Measurements from ENCODE around the gene SCUBE1.
"Not testable (repeated sequence)": the region's sequence is repeated elsewhere in the genome, so short reads cannot be mapped to it uniquely, and the experiment has no call there.

The SCUBE1 gene

DNA sequence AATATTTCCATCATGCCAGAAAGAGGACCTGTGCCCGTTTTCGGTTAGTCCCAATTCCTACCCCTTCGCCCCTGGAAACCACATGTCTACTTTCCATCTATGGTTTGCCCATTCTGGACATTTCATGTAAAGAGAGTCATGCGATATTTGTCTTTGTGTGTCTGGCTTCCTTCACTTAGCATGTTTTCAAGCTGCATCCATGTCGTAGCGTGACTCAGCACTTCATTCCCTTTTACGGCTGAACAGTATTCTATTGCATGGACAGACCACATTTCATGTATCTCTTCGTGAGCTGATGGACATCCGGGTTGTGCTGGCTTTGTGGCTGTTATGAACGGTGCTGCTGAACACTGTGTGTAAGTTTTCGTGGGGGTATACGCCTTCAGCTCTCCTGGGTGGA lies 43.4 kb downstream of the SCUBE1 start:
- no peak for DNase-seq

GRCh38 chr22:43298062-43298801 lies 44.9 kb downstream of the SCUBE1 start:
- DNase-seq = no peak

DNA sequence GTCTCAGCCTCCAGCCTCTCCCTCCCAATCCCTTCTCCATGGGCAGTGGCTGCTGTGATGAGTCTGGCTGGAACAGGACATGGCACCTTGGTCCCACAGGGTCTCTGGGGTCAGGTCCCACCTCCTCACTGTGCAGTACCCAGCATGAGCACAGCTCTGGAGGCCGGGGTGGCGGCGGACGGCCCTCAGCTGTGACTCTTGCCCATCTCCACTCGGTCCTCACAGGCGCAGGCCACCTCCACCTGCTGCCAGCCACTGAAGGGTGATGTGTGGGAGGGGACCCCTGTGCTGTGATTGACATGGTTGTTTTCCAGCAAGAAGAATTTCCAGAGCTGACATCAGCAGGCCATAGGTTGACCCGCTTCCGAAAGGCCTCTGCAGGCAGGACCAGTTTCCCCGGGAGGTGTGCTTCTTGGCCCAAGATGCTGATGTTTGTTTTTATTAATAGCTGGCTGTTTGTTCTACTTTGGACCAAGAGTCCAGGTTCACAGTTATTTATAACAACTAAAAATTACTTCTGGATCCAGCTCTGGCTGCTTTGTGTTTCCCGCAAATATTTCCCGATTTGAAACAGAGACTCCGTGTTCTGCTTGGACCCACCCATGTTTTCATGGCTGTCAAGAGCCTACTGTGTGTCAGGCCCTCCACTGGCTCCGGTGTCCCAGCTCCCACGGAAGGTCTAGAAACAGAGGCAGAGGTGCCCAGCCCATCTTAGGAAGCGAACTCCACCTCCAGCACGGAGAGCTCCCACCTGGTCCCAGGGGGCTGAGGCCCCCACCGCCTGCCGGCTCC lies 45.7 kb downstream of the SCUBE1 start:
- no peak for DNase-seq

- no peak for DNase-seq
These were observed 46.8 kb downstream of the SCUBE1 start for GRCh38 chr22:43296276-43296902.

- DNase-seq = no peak
These were observed 47.5 kb downstream of the SCUBE1 start for GRCh38 chr22:43295660-43296059.

GRCh38 chr22:43295173-43295572 lies 48.0 kb downstream of the SCUBE1 start:
- no peak for DNase-seq

DNA sequence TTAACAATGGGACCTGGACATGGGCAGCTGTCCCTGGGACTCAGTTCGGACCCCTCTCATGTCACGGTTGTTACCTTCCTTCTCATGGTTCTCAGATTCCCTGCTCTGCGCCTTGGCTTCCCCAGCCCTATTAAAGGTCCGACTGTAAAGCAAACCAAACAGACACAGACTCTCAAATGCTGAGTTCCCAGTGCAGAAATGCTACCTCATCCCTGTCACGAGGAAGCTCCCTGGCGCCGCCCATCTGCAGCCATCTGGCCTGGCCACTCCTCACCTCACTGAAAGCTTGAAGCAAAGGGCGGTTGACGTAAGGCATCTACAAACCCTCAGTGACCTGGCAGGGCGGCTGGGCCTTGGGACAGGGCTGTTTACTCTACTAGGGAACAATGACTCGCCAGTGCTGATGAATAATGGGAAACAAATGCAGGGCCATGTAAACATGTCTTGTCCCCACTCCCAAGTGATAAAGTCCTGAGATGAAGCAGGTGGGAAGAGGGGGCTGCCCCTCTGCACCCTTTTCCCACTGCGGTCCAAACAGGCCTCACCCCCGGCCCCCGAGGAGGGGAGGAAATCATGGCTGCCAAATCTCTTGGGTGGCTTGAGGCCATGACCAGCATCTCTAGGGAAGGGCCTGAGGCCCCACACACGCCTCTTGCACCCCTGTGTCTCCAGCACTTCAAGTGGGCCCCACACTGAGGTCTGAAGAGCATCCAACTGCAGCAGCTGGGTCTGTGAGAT lies 49.3 kb downstream of the SCUBE1 start:
- DNase-seq = no peak

DNA sequence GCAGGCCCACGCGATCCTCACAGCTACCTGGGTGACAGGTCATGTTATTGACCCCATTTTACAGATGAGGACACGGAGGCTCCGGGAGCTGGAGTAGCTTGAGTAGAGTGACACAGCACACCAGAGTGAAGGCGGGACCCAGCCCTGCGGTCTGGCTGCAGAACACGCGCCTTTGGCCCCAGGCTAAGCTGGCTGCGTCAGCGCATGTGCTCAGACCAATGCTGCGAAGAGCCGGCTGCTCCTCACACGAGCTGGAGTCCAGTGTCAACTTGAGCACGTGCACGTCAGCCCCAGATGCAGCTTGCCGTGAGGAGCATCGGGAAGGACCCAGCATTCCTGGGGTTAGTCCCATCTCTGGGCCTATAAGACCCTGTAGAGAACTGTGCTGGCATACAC lies 49.9 kb downstream of the SCUBE1 start:
- DNase-seq = no peak

GRCh38 chr22:43292630-43293018 lies 50.5 kb downstream of the SCUBE1 start:
- no peak for DNase-seq

- DNase-seq = no peak
These were observed 51.8 kb downstream of the SCUBE1 start for GRCh38 chr22:43291381-43291780.

GRCh38 chr22:43289976-43290721 lies 53.0 kb downstream of the SCUBE1 start:
- no peak for DNase-seq

GRCh38 chr22:43289531-43289963 lies 53.6 kb downstream of the SCUBE1 start:
- DNase-seq = no peak

DNA sequence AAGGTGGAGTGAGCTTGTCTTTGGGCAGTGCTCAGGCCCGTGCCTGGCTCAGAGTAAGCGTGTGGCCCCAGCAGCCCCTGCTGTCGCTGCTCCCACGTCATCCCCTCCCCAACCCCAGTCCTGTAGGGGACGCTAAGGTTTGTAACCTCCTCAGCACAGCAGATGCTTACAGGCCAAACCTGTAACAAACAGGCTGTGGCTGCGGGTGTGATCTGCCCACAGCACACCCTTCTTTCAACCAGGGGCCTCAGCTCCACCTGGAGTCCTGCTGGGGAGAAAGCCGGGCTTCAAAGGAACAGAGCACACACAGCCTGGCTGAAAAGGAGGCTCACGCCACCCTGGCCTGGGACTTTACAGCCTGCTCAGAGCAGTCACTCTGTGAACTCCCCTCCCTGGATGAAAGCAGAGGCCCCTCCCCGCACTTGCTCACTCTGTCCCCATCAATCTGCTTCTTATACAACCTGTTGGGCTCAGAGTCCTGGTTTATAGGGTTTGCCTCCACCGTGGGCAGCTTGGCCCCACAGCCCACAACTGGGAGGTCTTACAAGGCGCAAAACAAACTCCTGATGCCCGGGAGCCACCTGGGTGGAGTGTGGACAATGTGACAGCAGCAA lies 54.3 kb downstream of the SCUBE1 start:
- no peak for DNase-seq

DNA sequence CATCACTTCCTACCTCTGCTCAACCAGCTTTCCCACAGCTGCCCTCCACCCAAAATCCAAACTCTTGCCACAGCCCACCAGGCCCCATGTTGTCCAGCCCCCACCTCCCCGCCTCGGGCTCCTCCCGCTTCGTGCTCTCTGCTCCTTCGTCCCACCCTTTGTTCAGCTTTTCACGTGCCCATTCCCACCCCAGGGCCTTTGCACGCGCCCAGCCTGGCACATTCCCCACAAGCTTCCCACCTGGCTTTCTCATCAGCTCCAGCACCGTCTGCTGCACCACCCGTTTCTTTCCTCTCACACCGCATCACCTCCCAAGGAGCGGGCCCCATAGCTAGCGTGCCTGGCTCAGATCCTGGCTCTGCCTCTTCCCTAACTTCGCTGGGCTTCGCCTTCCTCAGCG lies 54.8 kb downstream of the SCUBE1 start:
- no peak for DNase-seq

GRCh38 chr22:43287441-43287840 lies 55.7 kb downstream of the SCUBE1 start:
- DNase-seq = no peak

DNA sequence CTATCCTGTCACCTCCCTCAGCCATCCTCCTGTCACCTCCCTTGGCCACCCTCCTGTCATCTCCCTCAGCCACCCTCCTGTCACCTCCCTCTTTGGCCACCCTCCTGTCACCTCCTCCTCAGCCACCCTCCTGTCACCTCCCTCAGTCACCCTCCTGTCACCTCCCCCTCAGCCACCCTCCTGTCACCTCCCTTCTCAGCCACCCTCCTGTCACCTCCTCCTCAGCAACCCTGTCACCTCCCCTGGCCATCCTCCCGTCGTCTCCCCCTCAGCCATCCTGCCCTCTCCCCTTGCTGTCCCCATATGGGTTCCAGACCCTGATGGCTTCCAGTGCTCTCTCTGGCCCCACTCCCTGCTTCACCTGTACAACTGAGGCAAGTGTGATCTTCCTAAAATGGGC lies 61.8 kb downstream of the SCUBE1 start:
- DNase-seq = no peak

DNA sequence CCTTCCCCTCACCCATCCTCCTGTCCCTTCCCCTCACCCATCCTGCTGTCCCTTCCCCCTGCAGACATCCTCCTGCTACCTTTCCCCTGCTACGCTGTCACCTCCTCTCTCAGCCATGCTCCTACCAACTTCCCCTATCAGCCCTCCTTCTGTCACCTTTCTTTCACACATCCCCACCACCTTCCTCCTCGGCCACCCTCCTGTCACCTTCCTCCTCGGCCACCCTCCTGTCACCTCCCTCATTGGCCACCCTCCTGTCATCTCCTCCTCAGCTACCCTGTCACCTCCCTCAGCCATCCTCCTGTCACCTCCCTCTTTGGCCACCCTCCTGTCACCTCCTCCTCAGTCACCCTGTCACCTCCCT lies 62.7 kb downstream of the SCUBE1 start:
- DNase-seq = not testable (repeated sequence)

GRCh38 chr22:43279867-43280522 lies 63.2 kb downstream of the SCUBE1 start:
- no peak for DNase-seq

- DNase-seq = no peak
These were observed 65.1 kb downstream of the SCUBE1 start for GRCh38 chr22:43277987-43278601.

GRCh38 chr22:43277091-43277490 lies 66.1 kb downstream of the SCUBE1 start:
- no peak for DNase-seq

DNA sequence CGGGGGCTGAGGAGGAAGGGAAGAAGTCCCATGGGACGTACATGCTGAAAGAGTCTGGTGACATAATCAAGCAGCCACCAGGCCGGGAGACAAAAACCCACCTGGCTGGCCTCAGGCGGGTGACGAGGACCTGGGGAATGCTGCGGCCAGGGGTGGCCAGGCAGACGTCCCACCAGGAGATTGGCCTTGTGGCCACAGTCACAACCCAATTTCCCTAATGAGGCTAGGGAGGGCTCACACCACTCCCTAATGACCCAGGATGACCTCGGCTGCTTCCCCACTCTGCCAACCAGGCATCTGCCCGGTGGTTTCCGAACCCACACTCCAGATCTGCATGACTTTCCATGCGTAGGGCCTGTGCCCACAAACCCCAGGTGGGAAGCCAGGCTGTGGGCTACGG lies 66.9 kb downstream of the SCUBE1 start:
- DNase-seq = no peak
